Stimulated activated CD4-positive, alpha-beta T cell treated with anti-CD3 and anti-CD28 coated beads, Interleukin-2, amount 100 ng/mL, for 4 hours (primary cell): Measurements from ENCODE around the gene GALNT2.
A peak's percentile ranks its signal among the peaks of the same experiment; 100 is the strongest.

Experiments
- DNase-seq: peaks from one replicate; pipeline ENCODE4 v3.0.0-alpha.2; 2020; ENCODE audit warnings: low read depth

GALNT2 gene

DNA sequence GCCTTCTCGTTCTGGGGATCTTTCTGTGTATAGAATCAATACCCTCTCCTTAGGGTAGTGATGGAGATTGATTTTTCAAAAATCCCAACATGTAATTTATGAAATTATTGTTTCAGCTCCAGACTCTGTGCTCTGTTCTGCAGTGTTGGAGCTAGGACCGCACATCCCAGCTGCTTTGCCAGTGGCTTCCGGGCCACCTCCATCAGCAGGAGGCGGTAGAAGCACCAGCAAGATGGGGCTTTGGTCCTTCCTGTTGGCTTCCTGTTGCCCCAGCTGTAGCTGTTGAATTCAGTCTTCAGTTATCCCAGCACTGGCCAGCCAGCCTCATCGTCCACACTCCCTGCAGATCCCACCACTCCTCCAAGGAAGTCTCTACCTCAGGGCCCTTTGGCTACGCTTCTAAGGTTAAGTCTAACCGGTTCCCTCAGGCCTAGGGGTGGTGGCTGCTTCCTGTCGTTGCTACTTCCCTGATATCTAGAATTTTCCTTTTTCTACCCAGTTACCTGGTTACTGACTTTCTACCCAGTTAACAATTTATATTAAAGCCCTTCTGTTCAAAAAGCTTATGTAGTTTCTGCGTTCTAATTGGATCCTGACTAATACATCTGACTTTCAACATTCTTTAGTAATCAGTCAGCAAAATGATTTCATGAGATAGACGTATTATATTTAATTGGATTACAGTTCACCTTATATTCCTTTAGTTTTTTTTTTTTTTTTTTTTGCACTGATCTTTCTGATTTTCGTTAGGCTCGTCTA, 24.6 kb downstream of the GALNT2 start:
- no peak for DNase-seq

- DNase-seq, result no peak
Measured at GRCh38 chr1:230094746-230095145, 27.7 kb downstream of the GALNT2 start.

DNA sequence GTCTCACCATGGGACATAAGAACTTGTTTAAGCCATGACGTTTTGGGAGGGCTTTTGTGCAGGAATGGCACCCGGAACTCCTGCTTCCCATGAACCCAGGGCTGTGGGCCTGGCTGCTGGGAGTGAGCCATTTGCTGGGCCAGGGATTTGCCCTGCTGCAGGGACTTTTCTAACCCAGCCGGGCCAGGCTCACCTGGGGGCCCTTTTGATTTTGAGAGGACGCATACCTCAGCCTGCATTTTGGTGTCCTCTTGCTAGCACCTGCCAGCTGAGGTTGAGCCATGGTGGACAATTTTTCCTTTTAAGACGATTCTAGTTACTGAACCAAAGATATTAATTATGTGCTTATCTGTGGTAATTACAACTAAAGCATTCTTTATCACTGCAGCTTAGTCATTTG, 28.9 kb downstream of the GALNT2 start:
- no peak for DNase-seq

DNA sequence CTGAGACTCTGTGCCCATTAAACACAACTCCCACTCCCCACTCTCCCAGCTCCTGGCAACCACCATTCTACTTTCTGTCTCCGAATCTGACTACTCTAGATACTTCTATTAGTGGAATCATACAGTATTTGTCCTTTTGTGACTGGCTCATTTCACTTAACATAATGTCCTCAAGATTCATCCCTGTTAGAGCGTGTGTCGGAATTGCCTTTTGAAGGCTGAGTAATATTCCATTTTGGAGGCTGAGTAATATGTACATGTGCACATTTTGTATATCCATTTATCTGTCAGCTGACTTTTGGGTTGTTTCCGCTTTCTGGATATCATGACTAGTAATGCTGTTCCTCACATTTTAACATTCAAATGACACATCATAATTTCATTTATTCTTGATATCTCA, 30.3 kb downstream of the GALNT2 start:
- no peak for DNase-seq

DNA sequence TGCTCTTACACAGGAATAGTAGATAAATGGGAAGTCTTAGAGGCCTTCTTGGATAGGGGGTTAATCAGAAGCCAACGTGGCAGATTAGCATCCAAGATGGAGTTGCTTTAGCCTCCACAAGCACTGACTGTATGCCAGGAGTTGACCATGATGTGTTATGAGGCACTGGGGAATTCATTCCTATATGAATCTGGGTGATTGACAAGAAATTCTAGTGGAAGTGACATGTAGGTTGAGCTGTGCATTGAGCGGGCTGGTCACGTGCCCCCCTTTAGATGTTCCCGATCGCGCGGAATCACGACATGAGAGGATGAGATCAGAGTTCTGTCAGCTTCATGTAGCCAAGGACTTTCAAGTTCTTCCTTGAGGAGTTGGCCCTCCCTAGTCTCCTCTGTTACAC, 31.7 kb downstream of the GALNT2 start:
- DNase-seq, result no peak

- no peak for DNase-seq
Measured at GRCh38 chr1:230099465-230099864, 32.4 kb downstream of the GALNT2 start.

- no peak for DNase-seq
Measured at GRCh38 chr1:230100932-230101331, 33.9 kb downstream of the GALNT2 start.

DNA sequence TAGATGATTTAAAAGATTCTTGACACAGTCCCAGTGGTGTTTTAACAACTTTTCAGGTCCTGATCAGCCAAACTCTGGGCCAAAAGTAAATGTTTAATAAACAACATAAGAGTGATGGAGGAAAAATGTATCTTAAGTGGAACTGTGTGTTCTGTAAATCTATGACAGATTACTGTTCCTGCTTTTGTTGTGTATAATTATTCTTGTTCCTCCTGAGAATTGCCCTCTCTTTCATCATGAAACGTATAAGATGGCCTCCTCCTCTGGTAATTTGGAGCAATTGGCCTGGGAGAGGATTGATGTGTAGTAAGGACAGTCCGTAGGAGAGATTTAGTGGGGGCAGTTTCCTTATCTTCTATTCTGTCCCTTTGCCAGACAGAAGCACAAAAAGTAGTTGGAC, 34.5 kb downstream of the GALNT2 start:
- DNase-seq, result no peak

DNA sequence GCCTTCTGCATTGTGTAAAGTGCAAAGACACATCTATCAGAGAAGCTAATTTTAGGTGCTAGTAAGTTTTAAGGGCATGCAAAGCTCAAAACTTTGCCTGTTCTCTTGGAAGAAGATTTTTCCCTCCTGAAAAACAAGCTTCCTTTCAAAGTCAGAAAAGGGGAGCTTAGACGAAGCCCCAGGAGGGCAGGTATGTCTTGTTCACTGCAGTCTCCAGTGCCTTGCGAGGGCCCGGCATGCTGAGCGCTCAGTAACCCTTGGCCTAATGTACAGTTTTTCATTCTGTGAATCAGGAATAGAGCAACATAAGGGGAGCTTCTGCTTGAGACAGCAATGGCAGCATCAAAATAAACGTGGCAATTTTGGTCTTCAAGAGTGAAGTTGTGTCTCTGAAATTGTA, 35.0 kb downstream of the GALNT2 start:
- no peak for DNase-seq

- no peak for DNase-seq
Measured at GRCh38 chr1:230102472-230102871, 35.4 kb downstream of the GALNT2 start.

GRCh38 chr1:230103306-230104173, 36.5 kb downstream of the GALNT2 start:
- DNase-seq, result no peak

- DNase-seq, result peak; percentile 71
Measured at GRCh38 chr1:230104395-230105244, 37.6 kb downstream of the GALNT2 start.

DNA sequence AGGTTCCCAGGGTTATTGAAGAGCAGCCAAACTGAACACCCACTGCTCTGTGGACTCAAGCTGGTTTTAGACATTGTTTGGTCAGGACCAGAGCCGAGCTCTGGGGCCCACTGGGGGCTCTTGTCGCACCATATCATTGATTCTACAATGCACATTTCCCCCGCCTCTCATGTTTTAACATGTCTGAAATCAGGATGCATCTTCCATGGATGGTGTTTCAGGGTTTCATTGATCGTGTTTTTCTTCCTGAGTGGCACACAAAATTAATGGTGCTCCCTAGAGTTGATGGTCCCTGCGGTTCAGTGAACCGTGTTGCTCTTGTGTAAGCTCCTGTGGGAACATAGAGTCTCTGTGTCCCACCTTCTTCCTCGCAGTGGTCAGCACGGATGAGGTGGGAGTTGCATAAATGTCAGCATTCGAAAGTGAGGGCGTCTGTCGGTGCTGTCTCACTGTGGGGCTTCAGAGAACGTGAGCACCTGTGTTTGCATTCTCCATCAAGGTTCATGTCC, 38.3 kb downstream of the GALNT2 start:
- DNase-seq, result no peak

- no peak for DNase-seq
Measured at GRCh38 chr1:230105754-230106625, 39.0 kb downstream of the GALNT2 start.

GRCh38 chr1:230107941-230108340, 40.9 kb downstream of the GALNT2 start:
- DNase-seq, result no peak

DNA sequence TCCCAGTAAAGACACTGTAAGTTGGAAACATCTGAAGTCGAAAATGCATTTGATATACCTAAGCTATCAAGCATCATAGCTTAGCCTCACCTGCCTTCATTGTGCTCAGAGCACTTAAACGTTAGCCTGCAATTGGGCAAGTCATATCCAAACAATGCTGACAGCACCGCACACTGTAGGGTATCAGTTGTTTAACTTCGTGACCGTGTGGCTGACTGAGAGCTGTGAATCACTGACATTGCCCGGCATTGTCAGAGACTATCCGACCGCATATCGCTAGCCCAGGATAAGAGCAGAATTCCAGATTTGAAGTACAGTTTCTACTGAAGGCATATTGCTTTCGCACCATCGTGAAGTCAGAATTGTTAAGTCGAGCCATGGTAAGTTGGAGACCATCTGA, 41.5 kb downstream of the GALNT2 start:
- DNase-seq, result no peak

GRCh38 chr1:230109066-230109465, 42.0 kb downstream of the GALNT2 start:
- DNase-seq, result no peak

- DNase-seq, result peak; percentile 59
Measured at GRCh38 chr1:230109895-230110667, 43.0 kb downstream of the GALNT2 start.

- DNase-seq, result no peak
Measured at GRCh38 chr1:230110971-230111370, 43.9 kb downstream of the GALNT2 start.

- no peak for DNase-seq
Measured at GRCh38 chr1:230112131-230112701, 45.2 kb downstream of the GALNT2 start.
